ENCODE data around the gene SULT2A1. TPM values are rescaled to one million over a fixed set of nuclear protein-coding genes. Genes with fewer than 3 reads are reported as not detected.

The SULT2A1 gene
- total and polyA plus RNA-seq, 12 donors: not detected

DNA sequence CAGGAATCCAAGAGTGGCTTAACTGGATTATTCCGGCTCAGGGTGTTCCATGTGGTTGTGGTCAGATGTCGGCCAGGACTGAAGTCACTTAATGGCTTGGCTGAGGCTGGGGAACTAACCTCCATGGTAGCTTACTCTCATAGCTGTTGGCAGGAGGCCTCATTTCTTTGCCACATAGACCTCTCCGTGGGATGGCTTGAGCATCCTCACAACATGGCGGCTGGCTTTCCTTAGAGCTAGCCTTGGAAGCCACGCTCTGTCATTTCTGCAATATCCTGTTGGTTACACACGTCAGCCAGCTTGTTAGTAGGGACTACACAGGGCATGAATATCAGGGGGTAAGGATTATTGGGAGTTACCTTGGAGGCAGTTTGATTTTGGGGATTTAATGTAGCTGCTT, 59.3 kb downstream of the SULT2A1 start:
- peaks cover 0 to 7% (median 0%) of the 10 kb centered on the region in 11 donors for H3K9me3 ChIP-seq
- H3K27me3 ChIP-seq: peaks cover 0 to 29% (median 9%) of the 10 kb centered on the region in 7 donors
- DNase-seq: no peak
- no peak overlapping the region for H3K4me3 ChIP-seq
- TF ChIP-seq, protein P1, sequence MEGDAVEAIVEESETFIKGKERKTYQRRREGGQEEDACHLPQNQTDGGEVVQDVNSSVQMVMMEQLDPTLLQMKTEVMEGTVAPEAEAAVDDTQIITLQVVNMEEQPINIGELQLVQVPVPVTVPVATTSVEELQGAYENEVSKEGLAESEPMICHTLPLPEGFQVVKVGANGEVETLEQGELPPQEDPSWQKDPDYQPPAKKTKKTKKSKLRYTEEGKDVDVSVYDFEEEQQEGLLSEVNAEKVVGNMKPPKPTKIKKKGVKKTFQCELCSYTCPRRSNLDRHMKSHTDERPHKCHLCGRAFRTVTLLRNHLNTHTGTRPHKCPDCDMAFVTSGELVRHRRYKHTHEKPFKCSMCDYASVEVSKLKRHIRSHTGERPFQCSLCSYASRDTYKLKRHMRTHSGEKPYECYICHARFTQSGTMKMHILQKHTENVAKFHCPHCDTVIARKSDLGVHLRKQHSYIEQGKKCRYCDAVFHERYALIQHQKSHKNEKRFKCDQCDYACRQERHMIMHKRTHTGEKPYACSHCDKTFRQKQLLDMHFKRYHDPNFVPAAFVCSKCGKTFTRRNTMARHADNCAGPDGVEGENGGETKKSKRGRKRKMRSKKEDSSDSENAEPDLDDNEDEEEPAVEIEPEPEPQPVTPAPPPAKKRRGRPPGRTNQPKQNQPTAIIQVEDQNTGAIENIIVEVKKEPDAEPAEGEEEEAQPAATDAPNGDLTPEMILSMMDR (IDR thresholded peaks at IDR 0.05): no peak
- no peak overlapping the region for H3K27ac ChIP-seq
- H3K4me1 ChIP-seq: no peaks in the 10 kb centered on the region
- ATAC-seq: no peak
- no peaks in the 10 kb centered on the region for H3K36me3 ChIP-seq
- intact Hi-C loops (cut with DNase I): no loop called here
- 87 to 92% methylated on average over 6 of the region's 6 CpGs for WGBS, 2 donors

DNA sequence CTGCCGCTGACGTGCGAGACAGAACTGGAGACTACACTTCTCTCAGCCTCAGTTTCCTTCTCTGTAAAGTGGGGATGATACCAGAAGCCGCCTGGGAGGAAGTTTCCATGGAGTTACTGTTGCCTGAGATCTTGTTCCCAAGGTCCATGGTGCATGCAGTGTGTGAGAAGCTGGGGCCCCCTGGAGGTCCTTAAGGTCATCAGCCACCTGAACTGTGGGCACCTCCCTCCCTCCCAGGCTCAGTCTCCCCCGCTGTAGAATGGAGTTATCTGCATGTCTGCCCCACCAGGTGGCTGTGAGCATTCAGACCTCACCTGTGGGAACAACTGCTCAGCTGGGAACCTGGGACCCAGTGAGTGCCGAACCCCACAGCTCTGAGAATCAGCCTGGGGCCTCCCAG, 61.7 kb downstream of the SULT2A1 start:
- ATAC-seq (no peak), DNase-seq (no peak)
- Histone ChIP-seq H3K27ac (no peak overlapping the region), H3K27me3 (peaks cover 0 to 49% (median 27%) of the 10 kb centered on the region in 7 donors), H3K4me3 (no peak overlapping the region), H3K9me3 (peaks cover 0 to 7% (median 0%) of the 10 kb centered on the region in 11 donors), H3K36me3 (no peaks in the 10 kb centered on the region), H3K4me1 (no peaks in the 10 kb centered on the region)
- 74 to 80% methylated on average over 6 of the region's 6 CpGs for WGBS, 2 donors
- intact Hi-C loops (cut with DNase I): no loop called here
- TF ChIP-seq, protein P1 (IDR thresholded peaks at IDR 0.05): no peak

DNA sequence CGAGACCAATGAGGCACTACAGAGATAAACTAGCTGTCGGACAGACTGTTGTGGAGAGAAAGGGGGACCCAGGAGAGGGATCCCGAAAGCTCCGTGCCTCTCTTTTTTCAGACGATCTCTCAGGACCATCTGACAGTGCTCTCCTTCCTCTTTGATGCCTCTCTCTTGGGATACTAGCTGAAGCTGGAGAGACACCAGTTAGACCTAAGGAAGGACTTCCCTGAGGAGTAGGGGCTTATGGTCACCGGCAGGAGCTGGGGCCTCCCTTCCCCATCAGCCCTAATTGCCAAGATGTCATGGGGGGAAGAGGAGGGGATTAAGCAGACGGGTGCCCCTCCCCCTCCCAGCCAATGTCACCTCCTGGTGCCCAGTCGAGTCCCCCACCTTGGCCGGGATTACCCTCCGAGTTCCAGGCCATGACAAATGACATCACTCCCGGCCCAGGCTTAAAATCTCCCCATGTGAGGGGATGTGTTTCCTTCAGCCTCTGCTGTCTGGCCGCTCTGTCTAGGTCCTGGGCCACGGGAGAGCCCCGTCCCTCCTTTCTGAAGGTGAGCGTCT, 64.6 kb downstream of the SULT2A1 start, which contains the start of gene CRX:
Gene CRX, plus strand, starts transcription at position 478 of the 561 bp plus-strand sequence. CDS start 12,507 bp downstream, outside the sequence.
- TF ChIP-seq, protein P1 (IDR thresholded peaks at IDR 0.05): no peak
- H3K27me3 ChIP-seq: peaks cover 0 to 58% (median 37%) of the 10 kb centered on the region in 7 donors

More for the DNA sequence above, 64.6 kb downstream of the SULT2A1 start, which contains the start of gene CRX:
- Histone ChIP-seq H3K27ac (no peak within 1 kb of the TSS), H3K9me3 (peaks cover 0 to 3% (median 0%) of the 10 kb centered on the region in 11 donors), H3K4me1 (no peaks in the 10 kb centered on the region), H3K4me3 (no peak within 1 kb of the TSS), H3K36me3 (no peaks in the 10 kb centered on the region)
- no peak for DNase-seq
- no peak for ATAC-seq
- intact Hi-C loops (cut with DNase I): no loop called here
- 34 to 37% methylated on average over 15 of the region's 15 CpGs for WGBS, 2 donors

Other genes with a start within 250 kb of the SULT2A1 start
- gene EHD2, start 172.9 kb downstream of the SULT2A1 start, total RNA-seq: 10 to 100 TPM; 27.5 to 78.2 (median 40.5) TPM
- 10 to 100 TPM; 51.1 to 61.0 TPM for gene EHD2, start 172.9 kb downstream of the SULT2A1 start, polyA plus RNA-seq
- 100 to 1,000 TPM; 131 to 208 (median 177) TPM for gene NOP53, start 140.8 kb downstream of the SULT2A1 start, total RNA-seq
- gene NOP53, start 140.8 kb downstream of the SULT2A1 start, polyA plus RNA-seq: 100 to 1,000 TPM; 210 to 256 TPM
- 1,000 to 10,000 TPM in 5 of 10 donors, 100 to 1,000 TPM in 5; 828 to 1,621 (median 1,009) TPM for gene SELENOW, start 107.6 kb downstream of the SULT2A1 start, total RNA-seq
- gene SELENOW, start 107.6 kb downstream of the SULT2A1 start, polyA plus RNA-seq: 1,000 to 10,000 TPM in 1 of 2 donors, 100 to 1,000 TPM in 1; 711 to 1,774 TPM
- gene TPRX1, start 81.8 kb downstream of the SULT2A1 start, total RNA-seq: not detected
- not detected for gene TPRX1, start 81.8 kb downstream of the SULT2A1 start, polyA plus RNA-seq
- not detected for gene CRX, start 64.4 kb downstream of the SULT2A1 start, total RNA-seq
- not detected for gene CRX, start 64.4 kb downstream of the SULT2A1 start, polyA plus RNA-seq
- gene TPRX2, start 27.1 kb downstream of the SULT2A1 start, total RNA-seq: not detected
- gene TPRX2, start 27.1 kb downstream of the SULT2A1 start, polyA plus RNA-seq: not detected
- not detected for gene BSPH1, start 105.9 kb upstream of the SULT2A1 start, total RNA-seq
- gene BSPH1, start 105.9 kb upstream of the SULT2A1 start, polyA plus RNA-seq: not detected
- gene ELSPBP1, start 108.3 kb upstream of the SULT2A1 start, total RNA-seq: not detected
- not detected for gene ELSPBP1, start 108.3 kb upstream of the SULT2A1 start, polyA plus RNA-seq
- not detected for gene CABP5, start 157.8 kb upstream of the SULT2A1 start, total RNA-seq
- not detected for gene CABP5, start 157.8 kb upstream of the SULT2A1 start, polyA plus RNA-seq
- gene PLA2G4C, start 224.5 kb upstream of the SULT2A1 start, total RNA-seq: 10 to 100 TPM; 28.1 to 71.2 (median 46.3) TPM
- gene PLA2G4C, start 224.5 kb upstream of the SULT2A1 start, polyA plus RNA-seq: 10 to 100 TPM; 15.0 to 59.7 TPM